Stimulated activated CD8-positive, alpha-beta memory T cell treated with anti-CD3 and anti-CD28 coated beads, Interleukin-12 subunit alpha, Interleukin-12 subunit beta, amount 100 ng/mL, for 1 hour (primary cell): Measurements from ENCODE around the gene LTA.
A peak's percentile ranks its signal among the peaks of the same experiment; 100 is the strongest.

ENCODE experiments used
- DNase-seq: peaks from one replicate; pipeline ENCODE4 v3.0.0-alpha.2; 2020; ENCODE audit warnings: low read depth

The LTA gene

GRCh38 chr6:31569861-31570536 is 2.1 kb upstream of the LTA start:
- no peak for DNase-seq

DNA sequence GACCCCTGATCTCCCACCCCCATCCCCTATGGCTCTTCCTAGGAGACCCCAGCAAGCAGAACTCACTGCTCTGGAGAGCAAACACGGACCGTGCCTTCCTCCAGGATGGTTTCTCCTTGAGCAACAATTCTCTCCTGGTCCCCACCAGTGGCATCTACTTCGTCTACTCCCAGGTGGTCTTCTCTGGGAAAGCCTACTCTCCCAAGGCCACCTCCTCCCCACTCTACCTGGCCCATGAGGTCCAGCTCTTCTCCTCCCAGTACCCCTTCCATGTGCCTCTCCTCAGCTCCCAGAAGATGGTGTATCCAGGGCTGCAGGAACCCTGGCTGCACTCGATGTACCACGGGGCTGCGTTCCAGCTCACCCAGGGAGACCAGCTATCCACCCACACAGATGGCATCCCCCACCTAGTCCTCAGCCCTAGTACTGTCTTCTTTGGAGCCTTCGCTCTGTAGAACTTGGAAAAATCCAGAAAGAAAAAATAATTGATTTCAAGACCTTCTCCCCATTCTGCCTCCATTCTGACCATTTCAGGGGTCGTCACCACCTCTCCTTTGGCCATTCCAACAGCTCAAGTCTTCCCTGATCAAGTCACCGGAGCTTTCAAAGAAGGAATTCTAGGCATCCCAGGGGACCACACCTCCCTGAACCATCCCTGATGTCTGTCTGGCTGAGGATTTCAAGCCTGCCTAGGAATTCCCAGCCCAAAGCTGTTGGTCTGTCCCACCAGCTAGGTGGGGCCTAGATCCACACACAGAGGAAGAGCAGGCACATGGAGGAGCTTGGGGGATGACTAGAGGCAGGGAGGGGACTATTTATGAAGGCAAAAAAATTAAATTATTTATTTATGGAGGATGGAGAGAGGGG is 1.4 kb downstream of the LTA start:
- no peak for DNase-seq

DNA sequence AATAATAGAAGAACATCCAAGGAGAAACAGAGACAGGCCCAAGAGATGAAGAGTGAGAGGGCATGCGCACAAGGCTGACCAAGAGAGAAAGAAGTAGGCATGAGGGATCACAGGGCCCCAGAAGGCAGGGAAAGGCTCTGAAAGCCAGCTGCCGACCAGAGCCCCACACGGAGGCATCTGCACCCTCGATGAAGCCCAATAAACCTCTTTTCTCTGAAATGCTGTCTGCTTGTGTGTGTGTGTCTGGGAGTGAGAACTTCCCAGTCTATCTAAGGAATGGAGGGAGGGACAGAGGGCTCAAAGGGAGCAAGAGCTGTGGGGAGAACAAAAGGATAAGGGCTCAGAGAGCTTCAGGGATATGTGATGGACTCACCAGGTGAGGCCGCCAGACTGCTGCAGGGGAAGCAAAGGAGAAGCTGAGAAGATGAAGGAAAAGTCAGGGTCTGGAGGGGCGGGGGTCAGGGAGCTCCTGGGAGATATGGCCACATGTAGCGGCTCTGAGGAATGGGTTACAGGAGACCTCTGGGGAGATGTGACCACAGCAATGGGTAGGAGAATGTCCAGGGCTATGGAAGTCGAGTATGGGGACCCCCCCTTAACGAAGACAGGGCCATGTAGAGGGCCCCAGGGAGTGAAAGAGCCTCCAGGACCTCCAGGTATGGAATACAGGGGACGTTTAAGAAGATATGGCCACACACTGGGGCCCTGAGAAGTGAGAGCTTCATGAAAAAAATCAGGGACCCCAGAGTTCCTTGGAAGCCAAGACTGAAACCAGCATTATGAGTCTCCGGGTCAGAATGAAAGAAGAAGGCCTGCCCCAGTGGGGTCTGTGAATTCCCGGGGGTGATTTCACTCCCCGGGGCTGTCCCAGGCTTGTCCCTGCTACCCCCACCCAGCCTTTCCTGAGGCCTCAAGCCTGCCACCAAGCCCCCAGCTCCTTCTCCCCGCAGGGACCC is 2.3 kb downstream of the LTA start:
- no peak for DNase-seq

GRCh38 chr6:31575335-31575901 is 3.3 kb downstream of the LTA start, which contains the start of gene TNF:
TNF (plus strand) TSS chr6:31575565; CDS start chr6:31575742, 177 bp downstream.
- DNase-seq, result peak; percentile 76

DNA sequence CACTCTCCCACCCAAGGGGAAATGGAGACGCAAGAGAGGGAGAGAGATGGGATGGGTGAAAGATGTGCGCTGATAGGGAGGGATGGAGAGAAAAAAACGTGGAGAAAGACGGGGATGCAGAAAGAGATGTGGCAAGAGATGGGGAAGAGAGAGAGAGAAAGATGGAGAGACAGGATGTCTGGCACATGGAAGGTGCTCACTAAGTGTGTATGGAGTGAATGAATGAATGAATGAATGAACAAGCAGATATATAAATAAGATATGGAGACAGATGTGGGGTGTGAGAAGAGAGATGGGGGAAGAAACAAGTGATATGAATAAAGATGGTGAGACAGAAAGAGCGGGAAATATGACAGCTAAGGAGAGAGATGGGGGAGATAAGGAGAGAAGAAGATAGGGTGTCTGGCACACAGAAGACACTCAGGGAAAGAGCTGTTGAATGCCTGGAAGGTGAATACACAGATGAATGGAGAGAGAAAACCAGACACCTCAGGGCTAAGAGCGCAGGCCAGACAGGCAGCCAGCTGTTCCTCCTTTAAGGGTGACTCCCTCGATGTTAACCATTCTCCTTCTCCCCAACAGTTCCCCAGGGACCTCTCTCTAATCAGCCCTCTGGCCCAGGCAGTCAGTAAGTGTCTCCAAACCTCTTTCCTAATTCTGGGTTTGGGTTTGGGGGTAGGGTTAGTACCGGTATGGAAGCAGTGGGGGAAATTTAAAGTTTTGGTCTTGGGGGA is 4.0 kb downstream of the LTA start:
- DNase-seq, result no peak

DNA sequence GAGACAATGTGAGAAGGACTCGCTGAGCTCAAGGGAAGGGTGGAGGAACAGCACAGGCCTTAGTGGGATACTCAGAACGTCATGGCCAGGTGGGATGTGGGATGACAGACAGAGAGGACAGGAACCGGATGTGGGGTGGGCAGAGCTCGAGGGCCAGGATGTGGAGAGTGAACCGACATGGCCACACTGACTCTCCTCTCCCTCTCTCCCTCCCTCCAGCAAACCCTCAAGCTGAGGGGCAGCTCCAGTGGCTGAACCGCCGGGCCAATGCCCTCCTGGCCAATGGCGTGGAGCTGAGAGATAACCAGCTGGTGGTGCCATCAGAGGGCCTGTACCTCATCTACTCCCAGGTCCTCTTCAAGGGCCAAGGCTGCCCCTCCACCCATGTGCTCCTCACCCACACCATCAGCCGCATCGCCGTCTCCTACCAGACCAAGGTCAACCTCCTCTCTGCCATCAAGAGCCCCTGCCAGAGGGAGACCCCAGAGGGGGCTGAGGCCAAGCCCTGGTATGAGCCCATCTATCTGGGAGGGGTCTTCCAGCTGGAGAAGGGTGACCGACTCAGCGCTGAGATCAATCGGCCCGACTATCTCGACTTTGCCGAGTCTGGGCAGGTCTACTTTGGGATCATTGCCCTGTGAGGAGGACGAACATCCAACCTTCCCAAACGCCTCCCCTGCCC is 4.9 kb downstream of the LTA start:
- no peak for DNase-seq

- no peak for DNase-seq
Measured at GRCh38 chr6:31577579-31577966, 5.5 kb downstream of the LTA start.

- DNase-seq, result peak; percentile 49
Measured at GRCh38 chr6:31578184-31579118, 6.4 kb downstream of the LTA start.

GRCh38 chr6:31579119-31579505 is 7.0 kb downstream of the LTA start:
- peak; percentile 34 for DNase-seq

DNA sequence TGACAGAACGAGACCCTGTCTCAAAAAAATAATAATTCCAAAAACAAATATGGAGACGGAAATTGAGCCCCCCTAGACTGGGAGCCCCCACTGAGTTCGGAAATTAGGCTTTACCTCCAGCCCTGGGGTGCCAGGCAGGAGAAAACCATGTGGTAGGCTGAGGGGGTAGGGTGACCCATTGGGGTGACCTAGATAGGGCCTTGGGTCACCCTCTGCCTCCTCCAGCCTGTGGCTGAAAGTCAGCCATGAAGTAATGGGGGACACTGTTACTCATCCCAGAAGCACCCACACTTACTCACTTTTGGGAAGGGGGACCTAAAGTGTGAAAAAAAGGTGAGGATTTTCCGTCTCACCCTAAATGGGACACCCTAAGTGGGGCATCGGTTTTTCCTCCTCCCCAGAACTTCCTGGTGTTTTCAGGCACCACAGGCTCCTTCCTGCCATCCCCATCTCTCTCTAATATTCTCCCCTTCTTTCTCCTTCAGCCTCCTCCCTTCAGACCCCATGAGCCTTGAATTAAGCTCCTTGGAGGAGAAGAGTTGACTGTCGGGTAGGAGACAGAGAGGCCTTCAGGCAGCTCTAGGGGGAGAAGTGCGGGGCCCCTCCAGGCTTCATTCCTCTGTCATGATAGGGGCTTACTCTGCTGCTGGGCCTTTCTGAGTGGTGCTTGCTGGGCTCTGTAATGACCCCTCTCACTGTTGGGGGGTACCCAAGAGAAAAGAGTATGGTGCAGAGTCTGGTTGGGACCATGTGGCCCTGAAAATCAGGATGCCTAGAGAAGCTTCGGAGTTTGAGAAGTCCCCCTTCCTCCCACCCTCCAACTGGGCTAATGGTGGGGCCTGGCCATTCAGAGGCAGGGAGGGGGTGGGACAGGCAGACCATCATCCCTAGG is 7.7 kb downstream of the LTA start:
- DNase-seq, result no peak

- DNase-seq, result no peak
Measured at GRCh38 chr6:31580438-31580740, 8.3 kb downstream of the LTA start.

DNA sequence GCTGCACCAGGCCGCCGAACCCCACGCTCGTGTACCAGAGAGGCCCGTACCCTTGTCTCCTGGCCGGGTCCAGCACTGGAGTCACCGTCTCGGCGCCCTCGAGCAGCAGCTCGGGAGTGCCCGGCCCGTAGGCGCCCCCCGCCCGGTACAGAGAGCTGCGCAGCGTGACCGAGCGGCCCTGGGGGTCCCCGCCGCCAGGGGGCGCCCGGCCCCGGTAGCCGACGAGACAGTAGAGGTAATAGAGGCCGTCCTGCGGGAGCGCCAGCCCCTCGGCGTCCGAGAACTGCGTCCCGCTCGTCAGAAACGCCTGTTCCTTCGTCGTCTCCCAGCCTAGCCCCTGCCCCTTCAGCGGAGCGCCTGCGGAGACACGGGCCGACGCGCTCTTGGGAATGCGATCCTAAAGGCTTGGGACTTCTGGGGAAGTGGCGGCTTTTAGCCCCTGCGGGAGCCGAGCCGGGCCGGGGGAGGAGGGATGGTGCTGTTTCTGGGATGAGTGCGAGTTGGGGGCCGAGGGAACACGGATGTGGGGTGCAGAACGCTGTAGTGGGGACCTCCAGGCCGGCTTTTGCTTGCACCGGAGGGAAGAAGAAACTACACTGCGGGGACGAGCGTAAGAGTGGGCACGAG is 8.8 kb downstream of the LTA start:
- DNase-seq, result peak; percentile 76

DNA sequence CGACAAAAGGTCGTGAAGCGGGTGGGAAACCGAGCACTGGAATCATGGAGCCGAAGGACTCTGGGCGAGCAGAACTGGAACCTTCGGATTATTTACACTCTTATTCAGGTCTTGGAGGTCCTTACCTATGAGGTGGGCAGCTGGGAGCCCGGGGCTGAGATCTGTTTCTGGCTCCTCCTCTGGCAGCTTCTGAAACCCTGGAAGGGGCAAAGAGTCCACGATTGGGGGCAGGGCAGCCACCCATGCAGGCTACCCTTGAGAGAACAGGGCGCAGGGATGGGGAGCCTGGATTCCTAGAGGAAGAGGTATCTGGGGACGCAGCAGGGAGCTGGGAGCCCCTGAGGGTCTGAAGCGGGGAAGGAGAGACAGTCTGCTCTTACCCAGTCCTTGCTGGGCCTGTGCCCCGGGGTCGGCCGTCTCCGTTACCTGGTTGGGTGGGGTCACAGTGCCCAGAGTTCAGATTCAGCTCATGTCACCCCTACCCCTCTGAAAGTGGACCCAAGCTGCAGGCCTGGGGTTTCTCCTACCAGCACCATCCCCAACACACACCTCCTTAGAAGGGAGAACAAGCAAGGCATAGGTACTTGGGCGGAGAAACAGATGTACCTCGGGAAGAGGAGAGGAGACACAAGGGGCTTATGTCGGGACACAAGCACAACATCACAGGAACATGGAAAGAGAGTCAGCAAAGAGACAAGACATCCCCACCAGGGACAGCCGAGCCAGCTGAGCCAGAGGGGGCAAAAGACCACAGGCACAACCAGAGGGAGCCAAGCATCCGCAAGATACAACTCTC is 9.5 kb downstream of the LTA start:
- DNase-seq, result no peak

DNA sequence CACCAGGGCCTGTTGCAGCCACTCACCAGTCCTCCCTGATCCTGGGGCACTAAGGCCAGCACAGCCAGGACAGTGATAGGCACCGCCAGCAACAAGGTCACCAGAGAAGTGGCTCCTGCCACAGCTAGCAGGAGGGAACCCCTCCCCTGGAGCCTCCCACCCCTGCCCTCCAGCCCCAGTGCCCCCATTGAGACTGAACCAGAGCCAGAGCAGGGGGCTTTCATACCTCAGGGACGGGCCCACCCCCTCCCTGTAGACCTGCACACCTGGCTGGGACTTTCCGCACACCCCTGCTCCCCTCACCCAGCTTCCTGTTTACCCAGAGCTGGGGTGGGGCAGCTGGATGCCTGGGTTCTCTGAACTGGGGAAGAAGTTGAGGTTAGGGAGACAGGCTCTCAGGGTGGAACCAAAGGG is 10.1 kb downstream of the LTA start, which contains the start of gene LTB:
Gene LTB, minus strand, starts transcription at position 195 of the 414 bp plus-strand sequence. Its CDS starts 7 bp downstream, at position 188.
- DNase-seq, result peak; percentile 49

GRCh38 chr6:31585491-31585890 is 13.4 kb downstream of the LTA start:
- no peak for DNase-seq

DNA sequence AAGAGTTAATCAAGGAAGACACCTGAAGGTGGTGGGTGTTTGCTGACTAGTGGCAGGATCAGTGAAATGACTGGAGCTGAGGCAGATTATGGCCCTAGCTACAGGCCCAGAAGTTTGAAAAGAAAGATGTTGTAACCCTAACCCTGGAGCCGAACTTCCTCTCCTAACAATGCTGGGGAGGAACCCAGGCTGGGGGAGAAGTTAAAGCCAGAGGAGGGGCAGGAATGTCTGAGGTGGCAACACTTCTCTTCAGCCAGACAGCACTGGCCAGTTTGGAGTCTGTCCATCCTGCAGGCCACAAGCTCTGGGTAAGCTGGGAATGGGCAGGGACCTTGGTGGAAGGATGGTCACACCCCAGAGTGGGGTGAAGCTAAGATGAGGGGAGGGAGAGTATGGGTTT is 13.9 kb downstream of the LTA start, which contains the start of gene LST1:
Gene LST1, plus strand, starts transcription at position 270 of the 400 bp plus-strand sequence. CDS start 1,023 bp downstream, outside the sequence.
- DNase-seq, result no peak
